H1 (cell line): Measurements from ENCODE around the gene RAB40B. TPM values are rescaled to one million over a fixed set of nuclear protein-coding genes. Genes with fewer than 3 reads are reported as not detected.

Experiments used
- CBX5 ChIP-seq: fragments of 300-800, 300-1000 bp; sonication (generic); IDR thresholded peaks from 2 replicates; pipeline ENCODE4 v1.7.1; 2016; ENCODE audit warnings: antibody characterized with exemption, low read length, low read depth
- CBX8 ChIP-seq: fragments of 300-800, 300-1000 bp; sonication (generic); IDR thresholded peaks from 2 replicates; pipeline ENCODE4 v1.7.1; 2016; ENCODE audit warnings: low read depth, low read length, borderline replicate concordance
- CHD2 ChIP-seq: IDR thresholded peaks from 2 replicates; pipeline ENCODE4 v1.6.1; 2012; ENCODE audit warnings: low read length, improper control_type of control experiment
- EP300 ChIP-seq, 2 experiments: IDR thresholded peaks; 1 replicate in 1 of 2; 2 replicates in 1 of 2; pipeline ENCODE4 v1.6.1; 2011 to 2012; ENCODE audit warnings: low read depth in 2 of 2, low read length in 2 of 2, mild to moderate bottlenecking in 2 of 2, borderline replicate concordance in 1 of 2, inconsistent platforms in 1 of 2, moderate library complexity in 1 of 2
- EZH2 ChIP-seq: fragments of 200-600 bp; sonication (generic); IDR thresholded peaks from 2 replicates; pipeline ENCODE4 v1.7.1; 2012; ENCODE audit warnings: low read depth, mild to moderate bottlenecking, moderate library complexity, low read length, inconsistent platforms; ENCODE audit not compliant: severe bottlenecking
- FOSL1 ChIP-seq: IDR thresholded peaks from 2 replicates; pipeline ENCODE4 v1.6.1; 2011; ENCODE audit warnings: mild to moderate bottlenecking, low read depth, low read length, moderate library complexity; ENCODE audit not compliant: insufficient read depth
- HDAC2 ChIP-seq, 2 experiments: fragments of 300-600 bp in 1 of 2; sonication (generic) in 1 of 2; IDR thresholded peaks; 2 replicates each; pipeline ENCODE4 v1.6.1; 2011 to 2012; ENCODE audit warnings: low read depth in 2 of 2, low read length in 2 of 2, mild to moderate bottlenecking in 2 of 2, moderate library complexity in 2 of 2, borderline replicate concordance in 1 of 2, inconsistent platforms in 1 of 2
- JUND ChIP-seq: IDR thresholded peaks from 2 replicates; pipeline ENCODE4 v1.6.1; 2011; ENCODE audit warnings: mild to moderate bottlenecking, improper control_type of control experiment, low read length
- KDM1A ChIP-seq: fragments of 200-600, 300-600 bp; sonication (generic); IDR thresholded peaks from 2 replicates; pipeline ENCODE4 v1.7.1; 2016; ENCODE audit warnings: mild to moderate bottlenecking, low read length, borderline replicate concordance
- MAFK ChIP-seq: IDR thresholded peaks from 2 replicates; pipeline ENCODE4 v1.6.1; 2012; ENCODE audit warnings: low read depth, mild to moderate bottlenecking, improper control_type of control experiment, low read length
- RNF2 ChIP-seq: fragments of 200-900, 300-1000 bp; sonication (generic); IDR thresholded peaks from 2 replicates; pipeline ENCODE4 v1.7.1; 2016; ENCODE audit warnings: borderline replicate concordance, low read depth, mild to moderate bottlenecking, antibody characterized with exemption, low read length; ENCODE audit not compliant: poor library complexity, severe bottlenecking; ENCODE audit errors: missing control alignments
- SIN3A ChIP-seq, 2 experiments: IDR thresholded peaks in 1 of 2; conservative IDR thresholded peaks in 1 of 2; 2 replicates each; pipeline ENCODE4 v1.6.1; 2011 to 2012; ENCODE audit warnings: low read length in 2 of 2, improper control_type of control experiment in 1 of 2, low read depth in 1 of 2, mild to moderate bottlenecking in 1 of 2
- SIRT6 ChIP-seq: IDR thresholded peaks from one replicate; pipeline ENCODE4 v1.7.1; 2012; ENCODE audit warnings: low read length, inconsistent platforms
- SP2 ChIP-seq: IDR thresholded peaks from 2 replicates; pipeline ENCODE4 v1.6.1; 2012; ENCODE audit warnings: mild to moderate bottlenecking, low read length, inconsistent platforms
- TAF1 ChIP-seq: IDR thresholded peaks from 2 replicates; pipeline ENCODE4 v1.6.1; 2011; ENCODE audit warnings: mild to moderate bottlenecking, low read depth, low read length
- TBP ChIP-seq: IDR thresholded peaks from 2 replicates; pipeline ENCODE4 v1.6.1; 2011; ENCODE audit warnings: low read depth, low read length, improper control_type of control experiment
- ZNF274 ChIP-seq: IDR thresholded peaks from 2 replicates; pipeline ENCODE4 v1.7.0; 2012; ENCODE audit warnings: low read length, borderline replicate concordance; ENCODE audit errors: extremely low read depth
- polyA plus RNA-seq, 7 experiments: library from polyadenylated mRNA; depleted of rRNA in 3 of 7; stranded (reverse) in 5 of 7; unstranded in 2 of 7; fragments of >200 nt in 5 of 7; fragments of 200-250 nt in 2 of 7; gene quantifications; 1 replicate in 5 of 7; 2 replicates in 1 of 7; 4 replicates in 1 of 7; pipeline versions ENCODE4 v1.2.1 to v1.2.3, GENCODE V29; 2011 to 2013; ENCODE audit warnings: missing spikeins in 2 of 7, mixed read lengths in 2 of 7
- total RNA-seq: library from RNA; stranded (reverse); fragmentation: NEBNext Ultra II Directional; extraction: Animal tissue kit (Norgen Biotek cat#: 25700); gene quantifications from 2 replicates; pipeline ENCODE4 v1.2.1, GENCODE V29; 2021
- TF ChIP-seq, protein P1 (sequence below): IDR thresholded peaks from 2 replicates; pipeline ENCODE4 v1.6.1; 2012; ENCODE audit warnings: inconsistent platforms
- TF ChIP-seq, protein P2 (sequence below): IDR thresholded peaks from 2 replicates; pipeline ENCODE4 v1.6.1; 2011; ENCODE audit warnings: low read depth, mild to moderate bottlenecking, low read length; ENCODE audit not compliant: insufficient read depth
- TF ChIP-seq, protein P3 (sequence below): IDR thresholded peaks from 2 replicates; pipeline ENCODE4 v1.6.1; 2011; ENCODE audit warnings: low read length, improper control_type of control experiment

The RAB40B gene
- total and polyA plus RNA-seq, 2 of the 8 experiments (the other 6 are each of a cell fraction or from before 2014, with no cell fraction given), result 3.1 to 4.6 TPM

- TF ChIP-seq TAF1, result 0 out of 2 replicates have a peak, but pooled peaks have one; percentile 38
- TF ChIP-seq, protein P1, sequence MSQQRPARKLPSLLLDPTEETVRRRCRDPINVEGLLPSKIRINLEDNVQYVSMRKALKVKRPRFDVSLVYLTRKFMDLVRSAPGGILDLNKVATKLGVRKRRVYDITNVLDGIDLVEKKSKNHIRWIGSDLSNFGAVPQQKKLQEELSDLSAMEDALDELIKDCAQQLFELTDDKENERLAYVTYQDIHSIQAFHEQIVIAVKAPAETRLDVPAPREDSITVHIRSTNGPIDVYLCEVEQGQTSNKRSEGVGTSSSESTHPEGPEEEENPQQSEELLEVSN, result peak; percentile 53; the same call in 1 of the 2 replicates
- TF ChIP-seq EZH2, result no peak
- TF ChIP-seq RNF2, result no peak
- TF ChIP-seq HDAC2 (IDR thresholded peaks at IDR 0.05; ENCODE audit: borderline replicate concordance in 1 of 2, low read depth in 2 of 2, low read length in 2 of 2), result no peak
- no peak for TF ChIP-seq SIRT6
- TF ChIP-seq CBX8, result no peak
- no peak for TF ChIP-seq SIN3A (conservative IDR thresholded peaks at IDR 0.05 in 1 of 2, IDR thresholded peaks at IDR 0.05 in 1 of 2; ENCODE audit: low read depth in 1 of 2, low read length in 2 of 2)
- TF ChIP-seq SP2, result no peak; the same call in 1 of the 2 replicates
- TF ChIP-seq CBX5, result no peak
- TF ChIP-seq, protein P2, sequence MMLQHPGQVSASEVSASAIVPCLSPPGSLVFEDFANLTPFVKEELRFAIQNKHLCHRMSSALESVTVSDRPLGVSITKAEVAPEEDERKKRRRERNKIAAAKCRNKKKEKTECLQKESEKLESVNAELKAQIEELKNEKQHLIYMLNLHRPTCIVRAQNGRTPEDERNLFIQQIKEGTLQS, result no peak
- TF ChIP-seq, protein P3, sequence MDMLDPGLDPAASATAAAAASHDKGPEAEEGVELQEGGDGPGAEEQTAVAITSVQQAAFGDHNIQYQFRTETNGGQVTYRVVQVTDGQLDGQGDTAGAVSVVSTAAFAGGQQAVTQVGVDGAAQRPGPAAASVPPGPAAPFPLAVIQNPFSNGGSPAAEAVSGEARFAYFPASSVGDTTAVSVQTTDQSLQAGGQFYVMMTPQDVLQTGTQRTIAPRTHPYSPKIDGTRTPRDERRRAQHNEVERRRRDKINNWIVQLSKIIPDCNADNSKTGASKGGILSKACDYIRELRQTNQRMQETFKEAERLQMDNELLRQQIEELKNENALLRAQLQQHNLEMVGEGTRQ, result no peak
- no peak for TF ChIP-seq FOSL1
- TF ChIP-seq MAFK, result no peak
- no peak for TF ChIP-seq KDM1A
- peak; percentile 43; the same call in 1 of the 2 replicates for TF ChIP-seq TBP
- no peak for TF ChIP-seq EP300 (IDR thresholded peaks at IDR 0.05; ENCODE audit: borderline replicate concordance in 1 of 2, low read depth in 2 of 2, low read length in 2 of 2)
- TF ChIP-seq ZNF274, result no peak
- TF ChIP-seq CHD2, result no peak
- TF ChIP-seq JUND, result no peak
Measured at GRCh38 chr17:82668631-82669099, 29.8 kb downstream of the RAB40B start (continued).
